Stimulated activated naive CD4-positive, alpha-beta T cell treated with Interleukin-2 at 50 U/mL for 16 hours (primary cell): ENCODE measurements around the gene CD164.
"Not testable (repeated sequence)": the region's sequence is repeated elsewhere in the genome, so short reads cannot be mapped to it uniquely, and the experiment has no call there.

Experiments
- DNase-seq: peaks from one replicate; lab custom pipeline; 2025; lab: John Stamatoyannopoulos, UW

The CD164 gene

DNA sequence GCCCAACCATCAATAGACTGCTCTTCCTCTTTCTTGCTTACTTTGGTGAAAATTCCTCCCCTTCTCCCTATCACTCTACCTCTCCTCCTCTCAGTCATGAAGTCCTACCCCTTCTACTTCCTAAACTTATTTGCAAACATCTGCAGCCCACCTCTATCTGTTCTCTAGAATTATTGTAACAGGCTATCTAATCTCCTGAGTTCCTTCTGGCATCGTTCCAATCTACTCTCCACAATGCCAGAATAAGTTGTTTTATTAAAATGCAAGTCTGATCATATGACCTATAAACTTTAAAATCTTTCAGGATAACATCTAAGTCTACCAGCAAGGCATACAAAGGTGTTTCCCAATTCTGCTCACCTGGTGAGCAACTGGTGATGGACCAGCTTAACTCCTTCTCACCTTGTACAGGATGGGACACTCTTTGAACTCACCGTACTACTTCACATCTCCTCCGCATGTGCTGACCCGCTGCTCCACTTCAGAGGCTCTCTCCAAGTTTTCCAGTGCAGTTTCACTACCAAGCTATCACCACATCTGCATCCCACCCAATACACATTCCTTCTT is 7.9 kb downstream of the CD164 start:
- DNase-seq = no peak

DNA sequence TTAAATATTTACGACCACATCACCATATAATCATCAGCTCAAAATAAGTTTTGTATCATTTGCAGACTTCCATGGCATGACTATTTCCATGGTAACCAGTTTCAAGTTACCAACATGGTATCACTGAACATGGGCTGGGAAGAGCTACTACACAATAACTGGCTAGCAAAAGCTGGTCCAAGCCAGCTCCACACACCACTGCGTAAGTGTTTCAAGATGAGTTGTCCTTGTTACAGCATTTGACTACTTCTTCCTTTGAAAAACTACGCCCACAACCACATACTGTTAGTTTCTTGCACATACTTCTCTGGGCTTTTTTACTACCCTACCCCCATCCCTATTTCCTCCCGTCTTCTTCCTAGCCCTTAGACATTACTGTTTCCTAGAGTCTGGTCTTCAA is 8.5 kb downstream of the CD164 start:
- DNase-seq = peak; percentile 42

GRCh38 chr6:109373331-109373730 is 8.9 kb downstream of the CD164 start:
- no peak for DNase-seq

GRCh38 chr6:109372130-109372529 is 10.1 kb downstream of the CD164 start:
- DNase-seq = no peak

GRCh38 chr6:109370792-109371191 is 11.5 kb downstream of the CD164 start:
- no peak for DNase-seq

DNA sequence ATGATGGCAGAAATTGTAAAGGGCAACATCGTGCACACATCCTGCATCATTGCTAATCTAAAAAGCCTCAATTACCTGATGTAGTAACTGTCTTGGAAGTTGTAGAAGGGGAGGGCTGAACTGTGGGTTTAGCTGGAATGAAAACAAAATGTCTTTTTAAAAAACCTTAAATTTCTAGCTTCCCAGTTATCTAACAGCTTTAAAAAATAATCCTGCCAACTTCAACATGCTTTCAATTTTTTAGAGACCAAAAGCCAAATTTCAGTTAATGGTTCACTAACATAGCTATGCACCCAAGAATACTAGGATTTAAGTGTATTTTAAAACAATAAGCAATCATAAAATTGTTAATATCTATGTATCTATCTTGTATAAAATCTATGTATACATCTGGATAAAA is 11.9 kb downstream of the CD164 start:
- DNase-seq = no peak

DNA sequence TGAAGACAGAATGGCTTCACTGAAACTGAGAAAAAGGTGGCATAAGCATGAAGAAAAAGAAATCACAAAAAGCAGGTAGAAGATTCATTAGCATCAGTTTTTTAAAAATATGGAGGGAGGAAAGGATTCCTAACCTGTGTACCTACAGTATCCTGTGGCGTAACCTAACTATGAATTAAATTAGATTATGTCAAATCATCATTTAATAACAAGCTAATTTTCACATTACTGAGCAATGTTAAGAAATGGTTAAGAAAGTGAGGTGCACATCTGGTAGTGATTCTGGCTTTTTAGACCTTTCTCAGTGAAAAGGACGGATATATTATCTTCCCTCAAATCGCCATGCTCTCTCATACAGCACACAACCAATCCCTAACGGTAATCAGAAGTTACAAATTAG is 12.5 kb downstream of the CD164 start:
- DNase-seq = no peak

- not testable (repeated sequence) for DNase-seq
These were observed 17.7 kb downstream of the CD164 start for GRCh38 chr6:109364382-109365078.

DNA sequence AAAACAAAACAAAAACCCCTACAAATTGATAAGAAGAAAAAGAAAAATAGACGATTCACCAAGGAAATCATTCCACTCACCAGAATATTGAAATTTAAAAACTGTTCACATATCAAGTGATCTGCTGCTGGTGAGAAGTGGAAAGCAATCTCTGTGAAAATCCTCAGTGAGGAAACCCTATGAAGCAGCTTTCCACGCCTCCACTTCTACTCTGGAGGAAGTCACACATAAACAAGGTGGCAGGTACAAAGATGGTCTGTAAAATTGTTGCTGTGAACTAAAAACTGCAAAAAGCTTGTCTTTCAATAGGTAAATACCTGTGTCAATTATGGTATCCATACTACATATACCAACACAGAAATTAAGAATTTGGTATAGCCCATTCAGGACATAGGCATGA is 18.5 kb downstream of the CD164 start:
- DNase-seq = no peak

DNA sequence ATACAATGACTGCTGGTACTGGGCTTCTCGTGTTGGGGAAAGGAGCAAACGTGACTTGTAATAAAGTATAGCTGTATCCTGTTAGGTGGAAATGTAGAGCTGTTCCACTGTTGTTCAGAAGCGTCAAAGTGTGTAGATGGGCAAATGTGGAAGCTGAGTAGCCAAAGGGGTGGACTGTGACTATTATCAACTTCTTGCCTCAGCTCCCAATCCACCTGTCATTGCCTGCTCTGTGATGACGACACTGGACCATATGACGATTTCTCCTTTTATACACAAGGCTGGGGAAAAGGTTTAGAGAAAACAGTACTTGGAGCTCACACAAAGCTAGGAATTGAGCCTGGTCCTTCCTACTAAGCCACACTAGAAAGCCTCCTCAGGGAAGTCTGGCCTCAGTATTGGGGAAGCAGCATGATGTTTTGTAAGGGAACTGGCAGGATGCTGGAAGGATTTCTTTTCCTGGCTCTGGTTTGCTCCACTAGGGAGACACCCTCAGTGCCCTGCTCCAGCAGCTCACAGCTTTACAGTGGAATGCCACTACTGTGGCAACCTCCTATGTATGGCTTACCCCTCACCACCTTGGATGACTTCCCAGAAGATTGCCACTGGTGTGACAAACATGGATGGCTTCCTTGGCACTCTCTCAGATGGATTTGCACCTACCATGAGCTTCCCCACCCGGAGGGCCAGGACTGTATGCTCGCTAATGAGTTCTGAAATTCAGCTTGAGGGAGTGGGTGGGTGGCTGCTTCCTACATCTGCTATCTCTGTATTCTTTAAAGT is 20.0 kb downstream of the CD164 start:
- no peak for DNase-seq

GRCh38 chr6:109360791-109361190 is 21.5 kb downstream of the CD164 start:
- no peak for DNase-seq

GRCh38 chr6:109360281-109360680 is 22.0 kb downstream of the CD164 start:
- no peak for DNase-seq

DNA sequence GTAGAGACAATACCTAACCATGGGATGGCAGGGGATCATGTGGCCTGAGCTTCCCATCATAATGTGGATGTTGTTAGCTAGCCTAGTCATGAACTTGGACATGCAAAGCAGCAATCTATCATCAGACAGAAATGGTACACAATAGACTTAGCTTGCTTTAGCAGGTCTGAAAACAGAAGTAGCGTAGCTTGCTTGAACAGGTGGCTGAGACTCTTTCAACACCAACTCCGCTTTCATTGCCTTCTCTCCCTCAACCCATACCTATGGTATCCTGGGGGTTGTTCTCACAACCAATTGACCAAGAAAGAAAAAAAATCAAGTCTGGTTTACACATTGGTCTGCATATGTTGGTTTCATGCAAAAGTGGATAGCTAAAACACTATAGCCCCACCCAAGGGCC is 23.0 kb downstream of the CD164 start:
- DNase-seq = no peak

DNA sequence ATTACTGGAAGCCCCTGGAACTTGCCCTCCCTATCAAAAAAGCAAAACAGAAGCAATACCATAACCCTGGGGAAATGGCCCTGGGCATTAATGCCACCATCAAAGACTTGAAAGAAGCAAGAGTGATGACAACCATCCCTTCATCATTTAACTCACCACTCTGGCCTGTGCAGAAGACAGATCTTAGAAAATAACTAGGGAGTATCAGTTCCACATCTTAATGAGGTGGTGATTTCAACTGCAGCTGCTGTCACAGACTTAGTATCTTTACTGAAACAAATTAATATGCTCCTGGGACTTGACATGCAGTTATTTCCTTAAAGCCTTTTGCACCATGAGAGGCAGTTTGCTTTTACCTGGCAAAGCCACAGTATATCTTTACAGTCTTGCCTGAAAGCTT is 24.1 kb downstream of the CD164 start:
- no peak for DNase-seq

DNA sequence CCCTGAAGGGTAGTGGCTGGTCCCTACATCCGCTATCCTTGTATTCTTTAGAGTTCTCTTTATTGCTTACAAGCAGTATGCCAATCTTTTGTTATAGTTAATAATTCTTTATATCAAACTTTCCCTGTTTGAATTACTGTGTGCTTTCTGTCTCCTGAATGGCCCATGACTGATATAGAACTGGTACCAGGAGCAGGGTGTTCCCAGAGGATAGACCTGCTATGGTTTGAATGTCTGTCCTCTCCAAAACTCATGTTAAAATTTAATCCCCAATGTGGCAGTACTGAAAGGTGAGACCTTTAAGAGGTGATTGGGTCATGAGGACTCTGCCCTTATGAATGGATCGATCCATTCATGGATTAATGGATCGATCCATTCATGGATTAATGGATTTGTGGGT is 26.0 kb downstream of the CD164 start:
- DNase-seq = no peak

DNA sequence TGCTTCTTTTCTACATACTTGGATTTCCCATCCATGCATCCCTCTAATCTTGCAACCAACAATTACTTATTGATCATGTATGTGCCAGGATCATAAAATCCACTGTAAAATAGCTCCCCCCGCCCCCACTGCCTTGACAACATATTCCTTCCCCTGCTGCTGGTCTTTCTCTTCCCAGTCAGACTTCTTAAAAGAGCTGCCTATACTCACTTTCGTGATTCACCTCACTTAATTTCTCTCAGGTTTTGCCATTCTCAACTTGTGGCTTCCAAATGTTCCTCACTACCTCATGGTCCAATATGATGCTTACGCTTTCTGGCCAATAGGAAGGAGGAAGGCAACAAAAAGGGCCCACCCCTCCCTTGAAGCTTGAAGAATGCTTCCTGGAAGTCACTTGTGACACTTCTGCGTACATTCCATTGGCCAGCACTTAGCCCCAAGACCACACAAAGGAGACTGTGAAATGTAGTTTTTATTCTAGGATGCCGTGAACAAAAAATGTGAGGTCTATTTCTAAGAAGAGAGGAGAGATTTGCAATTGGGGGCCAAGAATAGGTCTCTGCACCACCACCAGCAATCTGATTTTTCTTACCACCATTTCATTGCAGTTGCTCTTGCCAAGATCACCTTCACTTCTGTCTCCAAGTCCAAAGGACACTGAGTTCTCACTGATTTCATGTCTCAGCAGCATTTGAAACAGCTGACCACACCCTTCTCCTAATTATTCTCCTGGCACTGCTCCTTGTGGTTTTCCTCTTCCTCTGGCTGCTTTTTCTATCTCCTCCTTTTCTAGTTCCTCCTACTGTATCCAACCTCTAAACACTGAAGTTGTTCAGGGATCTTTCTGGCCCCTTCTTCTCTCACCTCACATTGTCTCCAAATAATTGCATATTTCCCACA is 30.8 kb downstream of the CD164 start:
- no peak for DNase-seq

GRCh38 chr6:109349419-109349987 is 32.8 kb downstream of the CD164 start:
- no peak for DNase-seq

DNA sequence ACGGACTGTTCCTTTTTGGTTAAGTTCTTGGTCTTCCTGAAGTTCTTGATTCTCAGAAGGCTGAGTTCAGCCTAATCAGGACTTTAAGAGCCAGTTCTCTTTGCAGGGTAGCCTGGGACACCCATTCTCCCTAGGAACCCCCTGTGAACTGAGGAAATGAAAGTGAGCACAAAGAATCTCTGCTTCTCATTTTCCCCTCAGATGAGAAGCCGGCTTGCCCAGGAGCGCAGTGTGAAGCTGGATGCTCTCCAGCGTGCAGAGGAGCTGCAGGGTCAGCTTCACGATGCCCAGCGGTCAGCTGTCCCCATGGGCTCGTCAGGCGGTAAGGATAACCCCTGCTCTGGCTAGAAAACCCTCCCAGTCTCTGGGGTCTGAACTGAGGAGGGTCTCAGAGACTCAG is 34.0 kb downstream of the CD164 start:
- no peak for DNase-seq

DNA sequence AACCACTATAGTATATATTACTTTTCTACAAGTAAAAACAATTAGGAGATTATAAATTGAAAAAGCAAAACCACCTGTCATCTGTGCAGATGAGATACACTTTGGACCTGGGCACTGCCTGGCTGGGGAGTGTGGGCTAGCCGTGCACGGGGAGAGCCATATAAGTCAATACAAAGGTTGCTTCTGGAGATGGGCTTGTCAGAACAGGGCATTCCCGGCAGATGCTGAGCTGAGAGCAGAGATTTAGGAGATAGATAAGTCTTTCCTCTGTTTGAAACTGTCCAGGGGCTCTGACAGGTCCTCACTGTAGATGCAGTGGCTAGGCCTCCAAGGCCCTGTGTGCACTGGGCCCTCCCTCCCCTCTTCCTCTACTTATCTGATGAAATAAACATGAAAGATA is 34.5 kb downstream of the CD164 start:
- DNase-seq = no peak

- DNase-seq = no peak
These were observed 36.3 kb downstream of the CD164 start for GRCh38 chr6:109345986-109346385.

GRCh38 chr6:109344226-109344625 is 38.0 kb downstream of the CD164 start:
- DNase-seq = no peak

GRCh38 chr6:109343518-109343917 is 38.7 kb downstream of the CD164 start:
- DNase-seq = no peak
